GM04504 (cell line): ENCODE data around the gene USP31.

Experiments used
- DNase-seq: peaks from one replicate; pipeline ENCODE4 v3.0.0-alpha.2; 2012; ENCODE audit warnings: low read depth

The USP31 gene

DNA sequence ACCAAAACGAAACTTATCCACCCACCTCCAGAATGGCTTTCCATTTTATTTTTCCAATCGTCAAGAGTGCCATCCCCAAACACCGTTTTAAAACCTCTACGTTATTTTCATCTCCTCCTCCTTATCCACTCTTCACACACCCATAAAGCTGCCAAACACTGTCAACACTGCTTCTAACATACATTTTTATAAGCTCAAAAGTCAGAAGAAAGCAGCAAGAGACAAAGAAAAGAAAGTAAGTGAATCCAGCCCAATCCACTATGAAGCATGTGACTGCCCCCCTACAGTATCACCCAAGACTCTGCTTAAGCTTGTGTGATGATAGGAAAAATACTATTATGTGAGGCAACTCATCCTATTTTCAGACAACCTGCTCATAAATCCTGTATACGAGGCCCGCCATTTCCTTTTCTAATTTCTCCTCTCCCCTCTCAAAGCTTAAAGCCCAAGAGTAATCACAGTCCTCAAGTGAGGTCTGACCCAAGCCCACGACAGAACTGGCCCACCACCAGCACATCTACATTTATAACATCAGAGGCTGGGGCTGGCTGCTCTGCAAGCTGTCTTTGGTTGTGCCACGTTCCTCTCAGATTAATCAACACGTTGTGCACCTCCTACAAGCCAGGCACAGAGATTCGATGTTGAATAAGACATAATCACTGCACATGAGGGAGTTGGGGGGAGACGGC lies 16.3 kb downstream of the USP31 start:
- DNase-seq: no peak

DNA sequence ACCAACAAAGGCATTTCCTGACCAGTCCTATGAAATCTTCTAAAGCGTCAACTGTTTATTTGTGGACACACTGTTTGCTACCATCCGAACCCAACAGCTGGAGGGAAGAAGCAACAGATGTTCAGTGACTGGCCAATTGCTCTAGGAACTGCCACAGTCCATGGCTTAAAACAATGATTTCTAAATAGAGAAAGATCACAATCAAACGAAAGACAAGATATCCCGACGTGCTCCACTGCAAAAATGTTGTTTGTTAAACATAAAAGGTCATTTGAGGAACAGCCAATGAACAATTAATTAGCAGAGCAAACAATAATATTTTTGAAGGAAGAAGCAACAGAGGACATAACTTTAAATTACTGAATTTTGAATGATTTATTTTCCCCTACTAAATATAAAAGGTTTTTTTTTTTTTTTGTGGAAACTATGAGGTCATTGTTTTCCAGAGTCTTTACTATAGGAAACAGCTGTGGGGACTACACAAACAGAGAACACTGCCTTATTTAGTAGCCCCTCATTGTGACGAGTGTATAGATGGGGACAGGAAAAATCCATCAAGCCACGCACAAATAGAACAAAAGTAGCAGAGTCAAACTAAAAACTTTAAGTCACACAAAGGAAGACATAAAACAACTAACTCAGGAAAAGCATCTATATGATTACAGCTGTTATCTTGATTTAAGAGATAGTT lies 17.2 kb downstream of the USP31 start:
- no peak for DNase-seq

DNA sequence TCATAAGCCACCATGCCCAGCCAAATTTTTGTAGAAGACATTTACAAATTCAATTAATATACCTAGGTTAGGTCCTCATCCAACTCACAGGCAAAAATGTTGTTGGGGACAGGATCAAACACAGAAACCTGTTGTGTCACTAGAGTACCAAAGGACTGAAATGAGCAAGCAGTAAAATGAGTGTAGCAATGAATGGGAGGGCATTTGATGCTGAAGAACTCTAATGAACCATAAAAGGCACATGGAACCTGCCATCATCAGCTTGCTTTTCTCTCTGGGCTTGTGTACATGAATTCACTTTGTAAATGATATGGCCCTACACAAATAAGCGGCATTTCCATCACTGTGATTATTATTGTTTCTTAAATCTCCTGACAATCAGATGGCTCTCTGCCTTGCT lies 17.8 kb downstream of the USP31 start:
- no peak for DNase-seq

DNA sequence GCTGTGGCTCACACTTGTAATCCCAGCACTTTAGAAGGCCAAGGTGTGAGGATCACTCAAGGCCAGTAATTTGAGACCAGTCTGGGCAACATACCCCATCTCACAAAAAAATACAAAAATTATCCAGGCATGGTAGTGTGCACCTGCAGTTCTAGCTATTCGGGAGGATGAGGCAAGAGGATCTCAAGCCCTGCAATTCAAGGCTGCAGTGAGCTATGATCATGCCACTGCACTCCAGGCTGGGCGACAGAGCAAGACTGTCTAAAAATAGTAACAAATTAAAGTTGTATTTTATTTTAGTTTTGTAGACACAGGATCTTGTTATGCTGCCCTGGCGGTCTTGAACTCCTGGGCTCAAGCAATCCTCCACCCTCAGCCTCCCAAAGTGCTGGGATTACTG lies 18.2 kb downstream of the USP31 start:
- DNase-seq: no peak

DNA sequence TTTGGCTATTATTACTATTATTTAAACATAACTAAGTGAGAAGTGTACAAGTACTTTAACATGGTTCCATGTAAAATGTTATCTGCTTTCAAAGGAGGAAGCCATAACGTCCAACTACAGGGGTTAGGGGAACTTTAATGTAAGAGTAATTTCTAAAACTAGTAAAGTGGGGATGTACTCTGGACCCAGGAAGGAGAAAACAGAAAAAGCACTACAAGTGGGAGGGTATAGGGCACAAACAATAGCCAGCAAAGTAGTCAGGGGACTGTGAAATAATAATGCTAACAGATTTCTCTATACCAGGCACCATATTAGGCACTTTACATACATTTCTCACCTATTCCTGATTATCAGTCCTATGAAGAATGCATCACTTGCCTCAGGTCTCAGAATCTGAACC lies 19.6 kb downstream of the USP31 start:
- no peak for DNase-seq

DNA sequence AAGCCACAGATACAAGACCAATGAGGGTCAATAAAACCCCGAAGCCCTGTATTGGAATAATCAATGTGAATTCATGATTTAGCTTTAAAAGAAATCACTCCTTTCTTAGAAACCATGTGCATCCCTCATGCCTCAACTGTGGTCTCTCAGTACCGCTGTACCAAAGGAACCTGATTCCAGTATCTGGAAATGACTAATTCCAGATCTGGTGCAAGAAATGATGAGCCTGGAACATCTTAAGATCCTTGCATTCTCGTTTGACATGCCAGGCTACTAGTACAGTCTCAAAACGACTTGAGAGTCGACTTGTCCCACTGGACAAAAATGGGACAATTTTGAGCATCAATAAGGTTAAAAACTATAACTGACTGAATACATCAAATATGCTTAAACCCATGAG lies 21.2 kb downstream of the USP31 start:
- no peak for DNase-seq

DNA sequence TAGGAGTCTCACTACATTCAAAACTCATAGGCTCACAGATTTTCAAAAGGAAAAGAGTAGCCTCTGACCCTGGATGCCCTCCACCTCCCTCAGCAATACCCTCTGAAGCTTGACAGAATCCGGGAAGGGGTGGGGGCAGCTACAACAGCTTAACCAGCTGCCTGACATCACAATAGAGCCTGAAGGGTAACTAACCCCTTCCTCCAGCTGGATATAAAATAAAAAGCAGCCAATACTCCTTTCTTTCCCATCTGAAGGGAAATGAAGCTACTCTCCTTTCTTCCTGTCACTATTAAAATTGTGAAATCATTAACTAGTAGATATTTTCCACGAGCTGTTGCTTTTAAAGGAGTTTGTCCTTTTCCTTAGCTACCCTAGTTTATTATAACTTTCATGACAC lies 24.0 kb downstream of the USP31 start:
- no peak for DNase-seq

DNA sequence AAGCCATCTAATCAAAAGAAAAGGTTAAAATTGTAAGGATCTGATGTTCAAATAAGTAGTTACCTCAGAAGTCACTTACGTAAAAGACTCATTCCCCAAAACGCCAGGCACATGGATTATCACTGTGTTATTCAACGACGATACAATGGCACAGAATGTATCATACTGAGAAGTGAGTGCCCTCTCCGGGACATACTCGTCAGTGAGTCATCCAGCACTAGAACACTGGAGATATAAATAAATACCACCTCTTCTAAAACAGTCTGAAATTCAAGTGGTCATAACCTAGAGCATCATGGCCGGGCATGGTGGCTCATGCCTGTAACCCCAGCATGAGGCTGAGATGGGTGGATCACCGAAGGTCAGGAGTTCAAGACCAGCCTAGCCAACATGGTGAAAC lies 24.9 kb downstream of the USP31 start:
- no peak for DNase-seq

DNA sequence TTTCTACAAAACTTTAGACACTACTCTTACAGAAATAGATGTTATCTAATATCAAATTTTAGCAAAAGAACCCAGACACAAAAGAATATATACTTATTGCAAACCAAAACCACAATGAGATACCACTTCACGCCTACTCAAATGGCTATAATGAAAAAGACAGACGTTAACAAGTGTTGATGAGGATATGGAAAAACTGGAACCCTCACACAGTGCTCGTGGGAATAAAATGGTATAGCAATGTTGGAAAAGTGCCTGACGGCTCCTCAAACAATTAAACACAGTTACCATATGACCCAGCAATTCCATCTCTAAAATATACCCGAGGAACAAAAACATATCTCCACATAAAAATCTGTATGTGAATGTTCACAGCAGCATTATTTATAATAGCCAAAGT lies 27.1 kb downstream of the USP31 start:
- DNase-seq: no peak

DNA sequence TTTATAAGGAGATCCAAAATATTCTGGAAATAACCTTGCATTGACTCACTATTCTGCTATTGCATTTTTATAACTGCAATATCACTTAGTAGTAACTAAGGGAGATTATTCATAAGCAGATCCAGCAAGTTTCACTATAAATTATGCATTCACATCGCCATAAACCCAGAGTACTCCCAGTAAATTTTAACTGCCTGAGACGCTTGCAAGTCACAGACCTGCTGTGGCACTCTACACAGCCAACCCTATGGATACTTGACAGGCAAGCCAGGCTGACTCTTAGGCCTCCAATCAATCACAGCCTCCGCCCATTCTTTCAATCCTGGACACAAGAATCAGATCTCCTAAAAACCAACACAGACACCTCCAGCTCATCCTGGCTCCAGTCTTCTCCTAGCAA lies 28.2 kb downstream of the USP31 start:
- no peak for DNase-seq

DNA sequence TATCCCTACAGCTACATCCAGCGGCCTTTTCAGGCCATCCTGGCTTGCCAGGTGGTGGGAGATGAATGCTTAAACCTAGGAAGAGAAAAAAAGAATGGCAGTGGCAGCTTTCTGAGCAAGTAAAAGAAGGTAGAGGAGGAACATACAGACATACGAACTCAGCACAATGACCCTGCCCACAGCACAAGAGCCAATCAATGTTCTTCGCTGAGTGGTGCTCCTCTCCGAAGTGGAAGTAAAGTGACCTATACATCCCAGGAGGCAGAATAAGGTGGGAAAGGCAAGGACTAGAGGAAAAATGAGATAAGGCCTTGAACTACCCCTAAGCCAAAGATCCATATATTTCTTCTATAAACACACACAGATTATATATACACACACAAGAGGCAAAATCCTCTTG lies 28.7 kb downstream of the USP31 start:
- DNase-seq: no peak

DNA sequence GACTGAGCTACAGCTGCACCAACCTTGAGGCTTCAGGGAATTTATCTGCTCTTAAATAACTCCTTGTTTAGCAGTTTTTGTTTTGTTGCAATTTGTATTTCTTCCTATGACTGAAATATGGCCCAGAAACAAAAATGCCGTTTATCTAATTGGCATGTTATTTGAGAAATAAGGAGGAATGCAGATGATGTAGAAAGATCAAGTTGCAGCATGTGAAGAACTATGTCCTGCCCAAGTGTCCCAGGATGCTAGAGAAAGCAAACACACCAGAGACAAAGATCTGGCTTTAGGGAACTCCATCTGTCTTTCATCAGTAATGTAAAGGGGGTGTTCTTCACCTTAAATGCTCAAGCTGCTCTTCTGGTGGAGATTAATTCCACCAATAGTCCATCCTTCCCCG lies 29.7 kb downstream of the USP31 start:
- DNase-seq: peak; percentile 37

DNA sequence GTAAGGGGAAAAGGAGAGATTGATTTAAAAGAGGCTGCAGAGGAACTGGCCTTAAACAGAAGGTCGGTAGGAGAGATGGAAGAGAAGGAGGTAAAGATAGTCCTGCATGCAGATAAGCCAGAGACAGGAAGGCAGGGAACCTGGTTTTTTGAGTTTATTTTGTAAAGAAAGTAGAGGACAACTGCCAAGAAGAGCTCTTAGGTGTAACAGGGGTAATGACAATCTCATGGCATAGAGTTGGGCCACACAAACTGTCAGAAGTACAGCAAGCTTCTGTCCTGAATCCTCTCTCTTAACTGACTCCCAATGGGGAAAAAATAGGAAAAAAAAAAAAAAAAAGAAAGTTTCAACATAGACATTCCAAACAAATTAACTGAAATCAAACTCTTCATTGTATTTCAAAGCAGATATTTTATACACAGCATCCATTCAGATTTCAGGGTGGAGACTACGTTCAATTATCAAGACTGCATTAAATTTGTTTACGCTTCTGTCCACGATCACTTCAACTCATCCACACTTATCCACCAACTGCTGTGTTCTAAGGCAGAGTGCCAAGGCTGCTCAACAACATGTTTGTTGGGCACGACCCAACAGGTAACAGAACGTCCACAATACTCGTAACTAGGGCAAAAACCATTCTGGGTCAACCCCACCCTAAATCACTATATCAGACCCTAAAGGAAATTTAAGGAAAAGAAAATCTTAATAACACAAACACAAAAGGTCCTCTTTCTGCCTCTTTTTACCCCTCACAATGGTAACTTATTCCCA lies 34.9 kb downstream of the USP31 start:
- DNase-seq: no peak

DNA sequence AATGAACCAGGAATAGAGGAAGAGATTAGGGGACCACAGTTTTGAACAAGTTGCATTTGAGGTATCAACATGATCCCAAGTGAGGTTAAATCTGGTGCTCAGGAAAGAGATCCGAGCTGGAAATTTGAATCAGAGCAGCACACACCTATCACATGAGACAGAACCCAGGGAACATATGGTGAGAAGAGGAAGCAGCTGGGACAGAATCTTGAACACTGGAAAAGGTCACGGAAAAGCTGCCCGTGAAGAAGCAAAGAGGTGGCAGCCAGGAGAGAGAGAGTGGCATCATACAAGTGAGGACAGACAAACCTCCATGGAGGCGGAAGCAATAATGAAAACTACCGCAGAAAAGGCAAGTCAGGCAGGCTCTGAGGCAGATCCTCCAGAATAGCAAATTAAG lies 36.1 kb downstream of the USP31 start:
- no peak for DNase-seq

DNA sequence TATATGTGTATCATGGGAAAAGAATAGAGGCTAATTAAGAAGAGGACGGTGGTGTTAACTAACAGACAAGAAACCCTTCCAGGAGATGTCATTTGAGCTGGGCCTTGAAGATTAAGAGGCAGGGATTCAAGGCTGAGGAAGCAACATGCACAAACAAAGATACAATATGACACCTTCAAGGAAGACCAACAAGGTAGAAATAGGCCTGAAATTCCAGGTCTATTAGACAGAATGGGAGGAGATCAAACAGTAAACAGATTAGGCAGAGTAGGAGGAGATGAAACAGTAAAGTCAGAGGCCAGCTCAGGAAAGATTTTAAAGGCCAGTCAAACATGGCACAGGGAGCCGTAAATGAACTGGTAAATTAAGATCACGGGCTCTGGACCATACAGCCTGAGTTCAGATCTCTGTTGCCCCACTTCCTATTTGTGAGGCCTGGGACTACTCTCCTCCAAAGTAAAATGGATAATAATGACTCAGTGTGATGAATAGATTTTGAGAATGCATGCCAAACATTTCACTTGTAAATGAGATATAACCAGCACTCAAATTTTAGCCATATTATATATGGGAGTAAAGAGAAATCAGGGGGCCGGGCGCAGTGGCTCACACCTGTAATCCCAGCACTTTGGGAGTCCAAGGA lies 38.9 kb downstream of the USP31 start:
- no peak for DNase-seq

DNA sequence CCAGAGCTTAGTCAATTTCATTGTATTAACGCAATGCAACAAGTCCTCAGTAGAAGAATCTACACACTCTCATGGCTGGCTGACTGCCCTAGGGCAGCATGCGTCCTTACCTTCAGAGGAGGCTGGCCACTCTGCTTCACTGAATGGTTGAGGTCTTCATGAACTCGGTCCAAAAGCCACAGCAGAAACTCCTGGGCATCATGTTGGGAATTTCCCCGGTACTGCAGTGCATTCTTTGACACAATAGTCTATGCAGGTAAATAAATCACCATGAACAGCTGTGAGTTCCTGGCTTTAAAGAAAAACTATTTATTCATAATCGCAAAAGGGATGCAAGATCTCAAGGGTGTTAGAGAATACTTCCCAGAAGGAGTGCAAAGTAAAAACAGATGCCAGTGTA lies 41.3 kb downstream of the USP31 start:
- no peak for DNase-seq

DNA sequence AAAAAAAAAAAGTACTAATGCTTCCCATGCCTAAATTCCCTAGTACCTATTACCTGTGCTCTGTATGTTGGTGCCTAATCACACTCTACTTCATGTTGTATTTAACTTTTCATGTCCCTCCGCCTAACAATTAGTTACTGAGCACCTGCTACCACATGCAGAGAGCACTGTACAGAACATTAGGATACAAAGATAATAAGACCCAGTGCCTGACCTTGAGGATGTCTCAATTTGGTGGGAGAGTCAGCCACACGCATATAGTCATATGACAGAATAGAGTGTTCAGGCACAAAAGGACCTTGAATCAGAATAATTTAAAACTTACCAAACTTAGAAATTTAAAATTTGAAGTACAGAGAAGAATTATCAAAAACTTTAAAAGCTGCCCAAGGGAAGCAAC lies 42.1 kb downstream of the USP31 start:
- no peak for DNase-seq

DNA sequence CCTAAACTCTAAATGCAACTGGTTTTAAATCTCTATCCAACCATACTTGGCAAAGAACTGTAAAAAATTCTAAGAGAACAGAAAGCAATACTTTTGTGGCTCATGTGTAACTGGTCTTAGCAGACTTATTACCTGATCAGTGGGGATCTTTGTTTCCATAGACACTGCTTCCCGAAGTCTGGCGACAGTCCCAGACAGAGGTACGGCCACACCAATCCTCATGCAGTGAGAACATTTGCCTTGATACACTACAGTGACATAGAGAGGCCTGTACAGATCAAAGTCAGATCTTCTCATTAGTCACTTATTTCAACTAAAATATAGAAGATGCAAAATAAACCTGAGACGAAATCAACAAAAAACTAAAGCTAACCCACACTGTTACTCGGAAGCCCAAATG lies 43.9 kb downstream of the USP31 start:
- no peak for DNase-seq

DNA sequence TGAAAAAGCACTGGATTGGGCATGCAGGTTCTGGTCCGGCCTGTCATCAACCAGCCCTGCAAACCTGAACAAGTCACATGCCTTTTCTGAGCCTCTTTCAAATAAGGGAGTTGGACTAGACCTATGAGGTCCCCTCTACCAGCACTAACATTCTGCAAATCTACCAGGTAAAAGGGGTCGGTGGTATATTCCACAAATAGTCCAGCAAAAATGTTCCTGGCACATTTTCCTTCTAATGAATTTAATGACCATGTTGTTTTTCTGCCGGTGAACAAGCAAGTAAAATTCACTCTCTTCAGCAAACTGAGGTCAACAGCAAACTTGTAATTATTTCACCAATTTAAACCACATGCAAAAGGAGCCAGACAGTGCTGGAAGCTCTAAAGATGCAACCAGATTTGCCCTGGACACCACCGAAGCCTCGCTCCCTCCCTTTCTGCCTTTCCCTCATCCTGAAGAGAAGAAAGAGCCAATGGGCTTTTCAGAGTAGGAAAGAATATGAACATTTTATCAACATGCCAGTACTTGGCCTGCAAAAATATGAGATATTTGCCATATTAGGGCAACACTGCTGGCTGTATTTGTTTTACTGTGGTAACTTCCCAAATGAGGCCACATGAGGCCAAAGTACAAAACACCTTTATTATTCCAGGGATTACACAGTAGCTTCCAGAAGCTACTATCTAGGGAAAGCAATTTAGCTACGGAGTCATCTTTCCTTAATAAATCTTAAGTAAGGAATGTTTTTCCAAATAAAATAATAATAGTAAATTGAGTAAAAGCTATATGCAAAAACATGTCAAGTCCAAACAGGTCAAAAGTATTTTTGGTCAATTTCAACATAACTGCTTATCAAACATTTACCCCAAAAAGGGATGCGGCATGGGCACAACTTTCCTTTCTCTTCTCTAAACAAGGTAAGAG lies 45.0 kb downstream of the USP31 start:
- no peak for DNase-seq

DNA sequence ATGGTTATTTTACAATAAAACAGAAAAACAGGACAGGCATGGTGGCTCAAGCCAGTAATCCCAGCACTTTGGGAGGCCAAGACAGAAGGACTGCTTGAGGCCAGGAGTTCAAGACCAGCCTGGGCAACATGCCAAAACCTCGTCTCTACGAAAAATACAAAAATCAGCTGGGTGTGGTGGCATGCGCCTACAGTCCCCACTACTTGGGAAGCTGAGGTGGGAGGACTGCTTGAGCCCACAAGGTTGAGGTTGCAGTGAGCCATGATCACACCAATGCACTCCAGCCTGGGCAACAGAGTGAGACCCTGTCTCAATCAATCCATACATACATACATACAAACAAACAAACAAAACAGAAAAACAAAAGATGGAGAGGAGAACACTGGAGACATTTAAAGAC lies 45.6 kb downstream of the USP31 start:
- no peak for DNase-seq

DNA sequence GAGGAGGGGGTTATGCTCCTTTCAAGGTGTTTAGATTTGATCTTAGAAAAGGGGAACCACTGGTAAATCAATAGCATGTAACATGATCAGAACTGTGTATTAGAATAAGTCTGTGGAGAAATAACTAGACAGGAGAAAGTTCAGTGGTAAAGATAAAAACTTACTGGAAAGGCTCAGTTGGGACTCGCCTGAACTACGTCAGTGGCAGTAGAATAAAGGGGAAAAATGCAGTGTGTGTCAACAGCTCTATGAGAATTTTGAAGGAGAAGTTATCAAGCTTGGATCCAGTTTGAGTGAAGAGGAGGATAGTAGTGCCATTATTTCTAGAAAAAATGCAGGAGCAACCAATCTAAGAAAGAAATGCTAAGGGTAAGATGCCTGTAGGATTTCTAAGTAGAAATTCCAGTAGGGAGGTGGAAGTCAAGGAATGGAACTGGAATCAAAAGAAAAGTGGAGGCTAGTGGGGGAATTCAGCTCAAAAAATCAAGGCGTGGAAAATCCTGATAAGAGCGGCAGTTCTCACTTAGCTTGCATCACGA lies 48.2 kb downstream of the USP31 start:
- DNase-seq: no peak
